HepG2 (cell line): Measurements from ENCODE around the gene ZNF747. TPM values are rescaled to one million over a fixed set of nuclear protein-coding genes. Genes with fewer than 3 reads are reported as not detected.

ENCODE experiments used
- ATF7-NPFF ChIP-seq: sonication (generic); formaldehyde crosslinking; IDR thresholded peaks from 2 replicates; pipeline ENCODE4 v1.8.1; 2023; ENCODE audit warnings: mild to moderate bottlenecking, low read depth, missing genetic modification reagents, moderate library complexity
- FOSL1 ChIP-seq: sonication (generic); formaldehyde crosslinking; IDR thresholded peaks from 2 replicates; pipeline ENCODE4 v1.9.0; 2021; ENCODE audit warnings: missing genetic modification reagents, borderline replicate concordance
- SP1 ChIP-seq, 2 experiments: fragments of 450-650 bp in 1 of 2; sonication (generic) in 1 of 2; formaldehyde crosslinking in 1 of 2; IDR thresholded peaks; 2 replicates each; pipeline versions ENCODE4 v1.4.0 to v1.6.1; 2016 to 2020; ENCODE audit warnings: missing genetic modification reagents in 1 of 2
- SSRP1 ChIP-seq: IDR thresholded peaks from 2 replicates; pipeline ENCODE4 v1.6.1; 2016; ENCODE audit warnings: control low read depth
- TEAD3 ChIP-seq: optimal IDR thresholded peaks from 2 replicates; pipeline ENCODE3; 2016; ENCODE audit warnings: borderline replicate concordance
- ZC3H13 ChIP-seq: sonication (generic); formaldehyde crosslinking; IDR thresholded peaks from 2 replicates; pipeline ENCODE4 v1.8.1; 2023; ENCODE audit warnings: mild to moderate bottlenecking, missing genetic modification reagents, moderate library complexity
- ZNF501 ChIP-seq: sonication (generic); formaldehyde crosslinking; IDR thresholded peaks from 2 replicates; pipeline ENCODE4 v1.5.1; 2020; ENCODE audit warnings: mild to moderate bottlenecking, moderate library complexity, missing genetic modification reagents
- ZSCAN30 ChIP-seq: sonication (generic); formaldehyde crosslinking; IDR thresholded peaks from 2 replicates; pipeline ENCODE4 v1.5.0; 2020; ENCODE audit warnings: mild to moderate bottlenecking, missing genetic modification reagents
- ZSCAN31 ChIP-seq: sonication (generic); formaldehyde crosslinking; IDR thresholded peaks from 2 replicates; pipeline ENCODE4 v1.5.0; 2020; ENCODE audit warnings: low read depth, mild to moderate bottlenecking, missing genetic modification reagents
- polyA plus RNA-seq, 8 experiments: library from polyadenylated mRNA; depleted of rRNA in 3 of 8; stranded (reverse) in 7 of 8; unstranded in 1 of 8; fragments of >200 nt; fragmentation: Illumina TruSeq in 4 of 8; extraction: Trizol in 4 of 8; gene quantifications; 2 replicates each; pipeline versions ENCODE4 v1.2.1 to v1.2.3, GENCODE V29; 2011 to 2016; ENCODE audit warnings: low read depth in 4 of 8, missing spikeins in 1 of 8, mixed read lengths in 1 of 8; ENCODE audit not compliant: insufficient read depth in 1 of 8
- total RNA-seq, 5 experiments: library from RNA; depleted of rRNA; stranded (reverse); fragments of >200 nt; fragmentation: Illumina TruSeq; extraction: Trizol; gene quantifications; 2 replicates each; pipeline ENCODE4 v1.2.3, GENCODE V29; 2016; ENCODE audit warnings: low read depth in 1 of 5
- TF ChIP-seq, protein P1 (sequence below), 2 experiments: sonication (generic) in 1 of 2; formaldehyde crosslinking in 1 of 2; IDR thresholded peaks; 2 replicates each; pipeline versions ENCODE4 v1.4.0 to v1.6.1; 2018 to 2020; ENCODE audit warnings: missing genetic modification reagents in 2 of 2, borderline replicate concordance in 1 of 2, low read depth in 1 of 2, mild to moderate bottlenecking in 1 of 2, missing biosample characterization in 1 of 2
- TF ChIP-seq, protein P2 (sequence below): sonication (generic); formaldehyde crosslinking; IDR thresholded peaks from 2 replicates; pipeline ENCODE4 v1.8.1; 2022; ENCODE audit warnings: mild to moderate bottlenecking, missing genetic modification reagents
- TF ChIP-seq, protein P3 (sequence below): sonication (generic); formaldehyde crosslinking; IDR thresholded peaks from 2 replicates; pipeline ENCODE4 v1.8.0; 2022; ENCODE audit warnings: mild to moderate bottlenecking, missing genetic modification reagents
- TF ChIP-seq, protein P4 (sequence below): sonication (generic); formaldehyde crosslinking; IDR thresholded peaks from 2 replicates; pipeline ENCODE4 v1.5.1; 2020; ENCODE audit warnings: missing genetic modification reagents, mild to moderate bottlenecking, borderline replicate concordance
- TF ChIP-seq, protein P5 (sequence below): sonication (generic); formaldehyde crosslinking; IDR thresholded peaks from 2 replicates; pipeline ENCODE4 v1.4.0; 2020; ENCODE audit warnings: missing genetic modification reagents

The ZNF747 gene
- total and polyA plus RNA-seq, 2 of the 13 experiments (the other 11 are each of a cell fraction or from before 2014, with no cell fraction given) = 7.2 to 10.2 TPM

GRCh38 chr16:30570636-30571444 is 36.2 kb upstream of the ZNF747 start (continued):
- peak; percentile 14 for TF ChIP-seq TEAD3 (CRISPR knock-in tag)
- TF ChIP-seq, protein P1, sequence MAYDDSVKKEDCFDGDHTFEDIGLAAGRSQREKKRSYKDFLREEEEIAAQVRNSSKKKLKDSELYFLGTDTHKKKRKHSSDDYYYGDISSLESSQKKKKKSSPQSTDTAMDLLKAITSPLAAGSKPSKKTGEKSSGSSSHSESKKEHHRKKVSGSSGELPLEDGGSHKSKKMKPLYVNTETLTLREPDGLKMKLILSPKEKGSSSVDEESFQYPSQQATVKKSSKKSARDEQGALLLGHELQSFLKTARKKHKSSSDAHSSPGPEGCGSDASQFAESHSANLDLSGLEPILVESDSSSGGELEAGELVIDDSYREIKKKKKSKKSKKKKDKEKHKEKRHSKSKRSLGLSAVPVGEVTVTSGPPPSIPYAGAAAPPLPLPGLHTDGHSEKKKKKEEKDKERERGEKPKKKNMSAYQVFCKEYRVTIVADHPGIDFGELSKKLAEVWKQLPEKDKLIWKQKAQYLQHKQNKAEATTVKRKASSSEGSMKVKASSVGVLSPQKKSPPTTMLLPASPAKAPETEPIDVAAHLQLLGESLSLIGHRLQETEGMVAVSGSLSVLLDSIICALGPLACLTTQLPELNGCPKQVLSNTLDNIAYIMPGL (CRISPR knock-in tag; IDR thresholded peaks at IDR 0.05; ENCODE audit: borderline replicate concordance in 1 of 2, low read depth in 1 of 2) = no peak; a peak in 1 of 4 replicates
- TF ChIP-seq ATF7-NPFF = 0 out of 2 replicates have a peak, but pooled peaks have one; percentile 71
- no peak for TF ChIP-seq ZC3H13 (CRISPR knock-in tag)
- TF ChIP-seq, protein P2, sequence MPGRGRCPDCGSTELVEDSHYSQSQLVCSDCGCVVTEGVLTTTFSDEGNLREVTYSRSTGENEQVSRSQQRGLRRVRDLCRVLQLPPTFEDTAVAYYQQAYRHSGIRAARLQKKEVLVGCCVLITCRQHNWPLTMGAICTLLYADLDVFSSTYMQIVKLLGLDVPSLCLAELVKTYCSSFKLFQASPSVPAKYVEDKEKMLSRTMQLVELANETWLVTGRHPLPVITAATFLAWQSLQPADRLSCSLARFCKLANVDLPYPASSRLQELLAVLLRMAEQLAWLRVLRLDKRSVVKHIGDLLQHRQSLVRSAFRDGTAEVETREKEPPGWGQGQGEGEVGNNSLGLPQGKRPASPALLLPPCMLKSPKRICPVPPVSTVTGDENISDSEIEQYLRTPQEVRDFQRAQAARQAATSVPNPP (CRISPR knock-in tag) = no peak
- no peak for TF ChIP-seq SSRP1 (CRISPR knock-in tag)
- TF ChIP-seq, protein P3, sequence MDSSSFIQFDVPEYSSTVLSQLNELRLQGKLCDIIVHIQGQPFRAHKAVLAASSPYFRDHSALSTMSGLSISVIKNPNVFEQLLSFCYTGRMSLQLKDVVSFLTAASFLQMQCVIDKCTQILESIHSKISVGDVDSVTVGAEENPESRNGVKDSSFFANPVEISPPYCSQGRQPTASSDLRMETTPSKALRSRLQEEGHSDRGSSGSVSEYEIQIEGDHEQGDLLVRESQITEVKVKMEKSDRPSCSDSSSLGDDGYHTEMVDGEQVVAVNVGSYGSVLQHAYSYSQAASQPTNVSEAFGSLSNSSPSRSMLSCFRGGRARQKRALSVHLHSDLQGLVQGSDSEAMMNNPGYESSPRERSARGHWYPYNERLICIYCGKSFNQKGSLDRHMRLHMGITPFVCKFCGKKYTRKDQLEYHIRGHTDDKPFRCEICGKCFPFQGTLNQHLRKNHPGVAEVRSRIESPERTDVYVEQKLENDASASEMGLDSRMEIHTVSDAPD = no peak
- TF ChIP-seq FOSL1 (CRISPR knock-in tag) = no peak
- no peak for TF ChIP-seq SP1 (IDR thresholded peaks at IDR 0.05)
- no peak for TF ChIP-seq SP1 (CRISPR knock-in tag; IDR thresholded peaks at IDR 0.05)
- no peak for TF ChIP-seq ZSCAN31
- no peak for TF ChIP-seq ZSCAN30 (CRISPR knock-in tag)
- TF ChIP-seq ZNF501 (CRISPR knock-in tag) = peak; percentile 51; the same call in 1 of the 2 replicates
- TF ChIP-seq, protein P4, sequence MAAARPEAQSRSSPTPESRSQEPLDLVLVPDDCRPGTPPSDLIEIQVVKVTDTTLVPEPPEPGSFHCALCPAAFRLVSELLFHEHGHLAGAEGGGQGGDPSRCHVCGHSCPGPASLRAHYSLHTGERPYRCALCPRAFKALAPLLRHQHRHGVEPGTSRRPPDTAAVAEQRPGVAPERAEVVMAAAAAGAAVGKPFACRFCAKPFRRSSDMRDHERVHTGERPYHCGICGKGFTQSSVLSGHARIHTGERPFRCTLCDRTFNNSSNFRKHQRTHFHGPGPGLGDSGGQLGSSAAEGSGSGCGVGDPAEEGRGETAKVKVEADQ (CRISPR knock-in tag) = no peak
- TF ChIP-seq, protein P5, sequence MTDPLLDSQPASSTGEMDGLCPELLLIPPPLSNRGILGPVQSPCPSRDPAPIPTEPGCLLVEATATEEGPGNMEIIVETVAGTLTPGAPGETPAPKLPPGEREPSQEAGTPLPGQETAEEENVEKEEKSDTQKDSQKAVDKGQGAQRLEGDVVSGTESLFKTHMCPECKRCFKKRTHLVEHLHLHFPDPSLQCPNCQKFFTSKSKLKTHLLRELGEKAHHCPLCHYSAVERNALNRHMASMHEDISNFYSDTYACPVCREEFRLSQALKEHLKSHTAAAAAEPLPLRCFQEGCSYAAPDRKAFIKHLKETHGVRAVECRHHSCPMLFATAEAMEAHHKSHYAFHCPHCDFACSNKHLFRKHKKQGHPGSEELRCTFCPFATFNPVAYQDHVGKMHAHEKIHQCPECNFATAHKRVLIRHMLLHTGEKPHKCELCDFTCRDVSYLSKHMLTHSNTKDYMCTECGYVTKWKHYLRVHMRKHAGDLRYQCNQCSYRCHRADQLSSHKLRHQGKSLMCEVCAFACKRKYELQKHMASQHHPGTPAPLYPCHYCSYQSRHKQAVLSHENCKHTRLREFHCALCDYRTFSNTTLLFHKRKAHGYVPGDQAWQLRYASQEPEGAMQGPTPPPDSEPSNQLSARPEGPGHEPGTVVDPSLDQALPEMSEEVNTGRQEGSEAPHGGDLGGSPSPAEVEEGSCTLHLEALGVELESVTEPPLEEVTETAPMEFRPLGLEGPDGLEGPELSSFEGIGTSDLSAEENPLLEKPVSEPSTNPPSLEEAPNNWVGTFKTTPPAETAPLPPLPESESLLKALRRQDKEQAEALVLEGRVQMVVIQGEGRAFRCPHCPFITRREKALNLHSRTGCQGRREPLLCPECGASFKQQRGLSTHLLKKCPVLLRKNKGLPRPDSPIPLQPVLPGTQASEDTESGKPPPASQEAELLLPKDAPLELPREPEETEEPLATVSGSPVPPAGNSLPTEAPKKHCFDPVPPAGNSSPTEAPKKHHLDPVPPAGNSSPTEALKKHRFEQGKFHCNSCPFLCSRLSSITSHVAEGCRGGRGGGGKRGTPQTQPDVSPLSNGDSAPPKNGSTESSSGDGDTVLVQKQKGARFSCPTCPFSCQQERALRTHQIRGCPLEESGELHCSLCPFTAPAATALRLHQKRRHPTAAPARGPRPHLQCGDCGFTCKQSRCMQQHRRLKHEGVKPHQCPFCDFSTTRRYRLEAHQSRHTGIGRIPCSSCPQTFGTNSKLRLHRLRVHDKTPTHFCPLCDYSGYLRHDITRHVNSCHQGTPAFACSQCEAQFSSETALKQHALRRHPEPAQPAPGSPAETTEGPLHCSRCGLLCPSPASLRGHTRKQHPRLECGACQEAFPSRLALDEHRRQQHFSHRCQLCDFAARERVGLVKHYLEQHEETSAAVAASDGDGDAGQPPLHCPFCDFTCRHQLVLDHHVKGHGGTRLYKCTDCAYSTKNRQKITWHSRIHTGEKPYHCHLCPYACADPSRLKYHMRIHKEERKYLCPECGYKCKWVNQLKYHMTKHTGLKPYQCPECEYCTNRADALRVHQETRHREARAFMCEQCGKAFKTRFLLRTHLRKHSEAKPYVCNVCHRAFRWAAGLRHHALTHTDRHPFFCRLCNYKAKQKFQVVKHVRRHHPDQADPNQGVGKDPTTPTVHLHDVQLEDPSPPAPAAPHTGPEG (CRISPR knock-in tag) = peak; percentile 23; the same call in 1 of the 2 replicates
